Effector CD8-positive, alpha-beta T cell (primary cell): ENCODE measurements around the gene PHACTR3.

Experiments used
- DNase-seq: peaks from one replicate; lab custom pipeline; 2025; lab: John Stamatoyannopoulos, UW

The PHACTR3 gene

GRCh38 chr20:59573837-59574236 is 30.5 kb upstream of the PHACTR3 start:
- DNase-seq = no peak

- no peak for DNase-seq
Measured at GRCh38 chr20:59574308-59574707, 30.0 kb upstream of the PHACTR3 start.

GRCh38 chr20:59575216-59575615 is 29.1 kb upstream of the PHACTR3 start:
- DNase-seq = no peak

GRCh38 chr20:59575653-59576052 is 28.7 kb upstream of the PHACTR3 start:
- DNase-seq = no peak

- DNase-seq = no peak
Measured at GRCh38 chr20:59576216-59576953, 28.0 kb upstream of the PHACTR3 start.

GRCh38 chr20:59577037-59577808 is 27.1 kb upstream of the PHACTR3 start:
- no peak for DNase-seq

GRCh38 chr20:59577809-59578435 is 26.4 kb upstream of the PHACTR3 start:
- no peak for DNase-seq

GRCh38 chr20:59578436-59579403 is 25.6 kb upstream of the PHACTR3 start:
- DNase-seq = no peak

GRCh38 chr20:59579404-59580145 is 24.8 kb upstream of the PHACTR3 start:
- no peak for DNase-seq

- no peak for DNase-seq
Measured at GRCh38 chr20:59580146-59580946, 24.0 kb upstream of the PHACTR3 start.

GRCh38 chr20:59580991-59581401 is 23.3 kb upstream of the PHACTR3 start:
- DNase-seq = no peak

- DNase-seq = no peak
Measured at GRCh38 chr20:59581993-59582679, 22.2 kb upstream of the PHACTR3 start.

- DNase-seq = no peak
Measured at GRCh38 chr20:59583428-59584277, 20.7 kb upstream of the PHACTR3 start.

GRCh38 chr20:59584278-59584925 is 19.9 kb upstream of the PHACTR3 start:
- no peak for DNase-seq

- no peak for DNase-seq
Measured at GRCh38 chr20:59585714-59586409, 18.5 kb upstream of the PHACTR3 start.

- DNase-seq = no peak
Measured at GRCh38 chr20:59586613-59587012, 17.7 kb upstream of the PHACTR3 start.

- no peak for DNase-seq
Measured at GRCh38 chr20:59587570-59587969, 16.8 kb upstream of the PHACTR3 start.
